SK-N-SH treated with all-trans-retinoic acid at 6 μM for 48 hours (cell line): Measurements from ENCODE around the gene CCSER1.

Experiments
- RARB ChIP-seq: fragments of 250-450 bp; sonication (Bioruptor Pico); IDR thresholded peaks from 2 replicates; pipeline ENCODE4 v1.8.0; 2021; ENCODE audit warnings: mild to moderate bottlenecking, moderate library complexity
- TOX ChIP-seq: fragments of 250-450 bp; sonication (Bioruptor Pico); IDR thresholded peaks from 2 replicates; pipeline ENCODE4 v1.8.0; 2021; ENCODE audit warnings: mild to moderate bottlenecking, moderate library complexity, borderline replicate concordance
- ZNF565 ChIP-seq: fragments of 450-650 bp; formaldehyde crosslinking; conservative IDR thresholded peaks from 2 replicates; pipeline ENCODE4 v1.5.0; 2020; ENCODE audit warnings: low read depth, mild to moderate bottlenecking, moderate library complexity

DNA sequence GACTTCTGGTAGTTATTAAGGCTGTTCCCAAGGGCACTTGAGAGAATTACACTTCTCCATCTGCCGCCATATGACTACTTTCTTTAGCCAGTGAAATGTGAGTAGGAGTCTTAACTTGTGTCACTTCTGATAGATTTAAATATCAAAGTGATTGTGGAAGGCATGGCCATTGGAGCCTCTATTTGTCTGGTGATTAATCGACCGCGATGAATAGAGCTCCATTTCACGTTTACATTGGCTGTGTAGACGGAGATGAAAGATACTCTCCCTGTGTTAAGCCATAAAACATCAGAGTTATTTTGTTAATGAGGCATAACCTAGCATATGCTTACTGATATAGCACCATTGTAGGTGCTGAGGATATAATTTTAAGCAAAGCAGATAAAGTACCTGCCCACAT, 852.4 kb downstream of the CCSER1 start:
- TF ChIP-seq ZNF565 (CRISPR knock-in tag), result no peak
- TF ChIP-seq TOX, result no peak
- no peak for TF ChIP-seq RARB (CRISPR knock-in tag)
